ENCODE data around the gene MRPL16.

GRCh38 chr11:59802639-59803176 lies 7.9 kb downstream of the MRPL16 start:
- TF ChIP-seq, protein P1, sequence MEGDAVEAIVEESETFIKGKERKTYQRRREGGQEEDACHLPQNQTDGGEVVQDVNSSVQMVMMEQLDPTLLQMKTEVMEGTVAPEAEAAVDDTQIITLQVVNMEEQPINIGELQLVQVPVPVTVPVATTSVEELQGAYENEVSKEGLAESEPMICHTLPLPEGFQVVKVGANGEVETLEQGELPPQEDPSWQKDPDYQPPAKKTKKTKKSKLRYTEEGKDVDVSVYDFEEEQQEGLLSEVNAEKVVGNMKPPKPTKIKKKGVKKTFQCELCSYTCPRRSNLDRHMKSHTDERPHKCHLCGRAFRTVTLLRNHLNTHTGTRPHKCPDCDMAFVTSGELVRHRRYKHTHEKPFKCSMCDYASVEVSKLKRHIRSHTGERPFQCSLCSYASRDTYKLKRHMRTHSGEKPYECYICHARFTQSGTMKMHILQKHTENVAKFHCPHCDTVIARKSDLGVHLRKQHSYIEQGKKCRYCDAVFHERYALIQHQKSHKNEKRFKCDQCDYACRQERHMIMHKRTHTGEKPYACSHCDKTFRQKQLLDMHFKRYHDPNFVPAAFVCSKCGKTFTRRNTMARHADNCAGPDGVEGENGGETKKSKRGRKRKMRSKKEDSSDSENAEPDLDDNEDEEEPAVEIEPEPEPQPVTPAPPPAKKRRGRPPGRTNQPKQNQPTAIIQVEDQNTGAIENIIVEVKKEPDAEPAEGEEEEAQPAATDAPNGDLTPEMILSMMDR (IDR thresholded peaks at IDR 0.05), result peak; percentile 52 to 68 (median 64)
- TF ChIP-seq EP300 (IDR thresholded peaks at IDR 0.05) (no peak), POLR2A (IDR thresholded peaks at IDR 0.05; ENCODE audit: low read depth) (no peak)

All from esophagus muscularis mucosa (tissue), 4 donors.